GM18517 (cell line): ENCODE measurements around the gene SPATA32.

Experiments used
- ATAC-seq: cut with Tn5 transposase; IDR thresholded peaks from one replicate; pipeline ENCODE4 v1.9.1; 2021; ENCODE audit warnings: mild to moderate bottlenecking, moderate library complexity; ENCODE audit not compliant: unreplicated experiment

Gene SPATA32

GRCh38 chr17:45220079-45220478 lies 41.8 kb downstream of the SPATA32 start:
- no peak for ATAC-seq

- no peak for ATAC-seq
Observed at GRCh38 chr17:45218895-45219661, 42.8 kb downstream of the SPATA32 start.
